ENCODE measurements around the gene MED10.

The MED10 gene

DNA sequence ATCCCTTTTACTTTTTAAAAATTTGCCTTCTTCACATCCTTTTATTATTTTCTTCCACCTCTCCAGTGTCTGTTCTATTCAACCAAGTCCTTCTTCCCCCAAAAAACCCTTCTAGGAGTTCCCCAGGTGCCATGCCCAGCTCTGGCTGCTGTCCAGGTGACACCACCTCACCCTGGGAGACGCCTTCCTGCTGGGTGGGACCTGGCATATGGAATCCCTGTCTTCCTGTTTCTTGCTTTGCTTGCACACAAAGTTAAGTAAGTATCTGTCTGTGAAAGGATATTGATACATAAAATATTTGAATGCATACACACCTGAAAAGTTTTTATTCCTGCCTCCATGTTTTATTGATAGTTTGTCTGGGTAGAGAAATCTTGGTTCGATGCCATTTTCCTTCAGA lies 23.1 kb upstream of the MED10 start (continued):
- TF ChIP-seq, protein P1, sequence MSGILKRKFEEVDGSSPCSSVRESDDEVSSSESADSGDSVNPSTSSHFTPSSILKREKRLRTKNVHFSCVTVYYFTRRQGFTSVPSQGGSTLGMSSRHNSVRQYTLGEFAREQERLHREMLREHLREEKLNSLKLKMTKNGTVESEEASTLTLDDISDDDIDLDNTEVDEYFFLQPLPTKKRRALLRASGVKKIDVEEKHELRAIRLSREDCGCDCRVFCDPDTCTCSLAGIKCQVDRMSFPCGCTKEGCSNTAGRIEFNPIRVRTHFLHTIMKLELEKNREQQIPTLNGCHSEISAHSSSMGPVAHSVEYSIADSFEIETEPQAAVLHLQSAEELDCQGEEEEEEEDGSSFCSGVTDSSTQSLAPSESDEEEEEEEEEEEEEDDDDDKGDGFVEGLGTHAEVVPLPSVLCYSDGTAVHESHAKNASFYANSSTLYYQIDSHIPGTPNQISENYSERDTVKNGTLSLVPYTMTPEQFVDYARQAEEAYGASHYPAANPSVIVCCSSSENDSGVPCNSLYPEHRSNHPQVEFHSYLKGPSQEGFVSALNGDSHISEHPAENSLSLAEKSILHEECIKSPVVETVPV (CRISPR knock-in tag; IDR thresholded peaks at IDR 0.05): no peak
- TF ChIP-seq SNAI2 (CRISPR knock-in tag; IDR thresholded peaks at IDR 0.05): no peak
- TF ChIP-seq ZNF8 (CRISPR knock-in tag; IDR thresholded peaks at IDR 0.05): no peak
- no peak for TF ChIP-seq PPARA (CRISPR knock-in tag; IDR thresholded peaks at IDR 0.05; ENCODE audit: borderline replicate concordance)
- TF ChIP-seq, protein P2, sequence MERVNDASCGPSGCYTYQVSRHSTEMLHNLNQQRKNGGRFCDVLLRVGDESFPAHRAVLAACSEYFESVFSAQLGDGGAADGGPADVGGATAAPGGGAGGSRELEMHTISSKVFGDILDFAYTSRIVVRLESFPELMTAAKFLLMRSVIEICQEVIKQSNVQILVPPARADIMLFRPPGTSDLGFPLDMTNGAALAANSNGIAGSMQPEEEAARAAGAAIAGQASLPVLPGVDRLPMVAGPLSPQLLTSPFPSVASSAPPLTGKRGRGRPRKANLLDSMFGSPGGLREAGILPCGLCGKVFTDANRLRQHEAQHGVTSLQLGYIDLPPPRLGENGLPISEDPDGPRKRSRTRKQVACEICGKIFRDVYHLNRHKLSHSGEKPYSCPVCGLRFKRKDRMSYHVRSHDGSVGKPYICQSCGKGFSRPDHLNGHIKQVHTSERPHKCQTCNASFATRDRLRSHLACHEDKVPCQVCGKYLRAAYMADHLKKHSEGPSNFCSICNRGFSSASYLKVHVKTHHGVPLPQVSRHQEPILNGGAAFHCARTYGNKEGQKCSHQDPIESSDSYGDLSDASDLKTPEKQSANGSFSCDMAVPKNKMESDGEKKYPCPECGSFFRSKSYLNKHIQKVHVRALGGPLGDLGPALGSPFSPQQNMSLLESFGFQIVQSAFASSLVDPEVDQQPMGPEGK (CRISPR knock-in tag; IDR thresholded peaks at IDR 0.05; ENCODE audit: borderline replicate concordance): no peak
- TF ChIP-seq OSR1 (CRISPR knock-in tag; IDR thresholded peaks at IDR 0.05): no peak
- TF ChIP-seq ISL1 (CRISPR knock-in tag; IDR thresholded peaks at IDR 0.05): no peak

DNA sequence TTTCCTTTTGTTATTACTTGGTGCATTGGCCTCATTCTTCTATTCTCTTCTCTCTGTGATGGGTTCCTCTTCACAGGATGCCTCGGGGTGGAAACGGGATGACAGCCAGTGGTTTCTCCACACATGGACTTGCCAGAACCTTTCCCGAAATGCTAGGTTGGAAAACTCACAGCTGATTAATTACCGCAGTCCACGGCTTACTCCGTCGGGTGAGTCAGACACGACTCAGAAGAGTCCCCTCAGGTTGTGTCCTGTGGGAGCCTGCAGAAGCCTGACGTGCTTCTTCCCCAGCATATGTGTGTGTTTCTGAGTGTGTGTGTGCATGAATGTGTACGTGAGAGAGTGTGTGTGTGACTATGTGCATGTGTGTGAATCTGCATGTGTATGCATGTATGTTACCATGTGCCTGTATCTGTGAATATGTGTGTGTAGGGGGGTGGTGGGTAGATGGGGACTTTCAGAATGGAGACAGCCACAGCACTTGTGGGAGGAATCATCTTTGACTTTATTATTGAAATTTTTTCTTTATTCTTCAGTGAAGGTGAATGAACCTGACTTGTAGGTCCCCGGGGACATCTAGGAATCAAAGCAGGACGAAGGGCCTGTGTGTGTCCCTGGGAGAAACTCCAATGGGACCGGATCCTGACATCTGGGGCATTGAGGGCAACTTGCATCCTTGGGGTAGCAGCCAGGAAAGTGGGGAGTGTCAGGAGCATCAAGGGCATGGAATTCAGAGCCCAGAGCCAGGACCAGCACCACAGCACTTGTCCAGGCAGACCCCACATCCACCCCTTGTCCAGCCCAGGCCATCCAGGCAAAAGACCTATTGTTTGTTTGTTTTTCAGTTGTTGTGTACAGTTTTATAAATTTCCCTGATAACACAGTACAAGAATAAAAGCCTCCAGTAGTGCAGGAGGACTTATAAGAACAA lies 21.9 kb upstream of the MED10 start:
- no peak for ATAC-seq
- no peak for TF ChIP-seq PPARA (CRISPR knock-in tag; IDR thresholded peaks at IDR 0.05; ENCODE audit: borderline replicate concordance)
- TF ChIP-seq RARB (CRISPR knock-in tag; IDR thresholded peaks at IDR 0.05): no peak
- TF ChIP-seq, protein P1 (CRISPR knock-in tag; IDR thresholded peaks at IDR 0.05): no peak
- TF ChIP-seq GLIS3 (CRISPR knock-in tag; IDR thresholded peaks at IDR 0.05): no peak
- TF ChIP-seq TCF4 (CRISPR knock-in tag; IDR thresholded peaks at IDR 0.05; ENCODE audit: borderline replicate concordance): no peak
- TF ChIP-seq OSR1 (CRISPR knock-in tag; IDR thresholded peaks at IDR 0.05): no peak
- no peak for TF ChIP-seq SNAI2 (CRISPR knock-in tag; IDR thresholded peaks at IDR 0.05)
- TF ChIP-seq, protein P2 (CRISPR knock-in tag; IDR thresholded peaks at IDR 0.05; ENCODE audit: borderline replicate concordance): no peak
- no peak for TF ChIP-seq ZFP3 (CRISPR knock-in tag; IDR thresholded peaks at IDR 0.05)
- no peak for TF ChIP-seq ESRRG (CRISPR knock-in tag; IDR thresholded peaks at IDR 0.05)
- no peak for TF ChIP-seq ARNTL (CRISPR knock-in tag; IDR thresholded peaks at IDR 0.05; ENCODE audit: borderline replicate concordance, low read depth)
- TF ChIP-seq, protein P3, sequence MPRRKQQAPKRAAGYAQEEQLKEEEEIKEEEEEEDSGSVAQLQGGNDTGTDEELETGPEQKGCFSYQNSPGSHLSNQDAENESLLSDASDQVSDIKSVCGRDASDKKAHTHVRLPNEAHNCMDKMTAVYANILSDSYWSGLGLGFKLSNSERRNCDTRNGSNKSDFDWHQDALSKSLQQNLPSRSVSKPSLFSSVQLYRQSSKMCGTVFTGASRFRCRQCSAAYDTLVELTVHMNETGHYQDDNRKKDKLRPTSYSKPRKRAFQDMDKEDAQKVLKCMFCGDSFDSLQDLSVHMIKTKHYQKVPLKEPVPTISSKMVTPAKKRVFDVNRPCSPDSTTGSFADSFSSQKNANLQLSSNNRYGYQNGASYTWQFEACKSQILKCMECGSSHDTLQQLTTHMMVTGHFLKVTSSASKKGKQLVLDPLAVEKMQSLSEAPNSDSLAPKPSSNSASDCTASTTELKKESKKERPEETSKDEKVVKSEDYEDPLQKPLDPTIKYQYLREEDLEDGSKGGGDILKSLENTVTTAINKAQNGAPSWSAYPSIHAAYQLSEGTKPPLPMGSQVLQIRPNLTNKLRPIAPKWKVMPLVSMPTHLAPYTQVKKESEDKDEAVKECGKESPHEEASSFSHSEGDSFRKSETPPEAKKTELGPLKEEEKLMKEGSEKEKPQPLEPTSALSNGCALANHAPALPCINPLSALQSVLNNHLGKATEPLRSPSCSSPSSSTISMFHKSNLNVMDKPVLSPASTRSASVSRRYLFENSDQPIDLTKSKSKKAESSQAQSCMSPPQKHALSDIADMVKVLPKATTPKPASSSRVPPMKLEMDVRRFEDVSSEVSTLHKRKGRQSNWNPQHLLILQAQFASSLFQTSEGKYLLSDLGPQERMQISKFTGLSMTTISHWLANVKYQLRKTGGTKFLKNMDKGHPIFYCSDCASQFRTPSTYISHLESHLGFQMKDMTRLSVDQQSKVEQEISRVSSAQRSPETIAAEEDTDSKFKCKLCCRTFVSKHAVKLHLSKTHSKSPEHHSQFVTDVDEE (CRISPR knock-in tag; IDR thresholded peaks at IDR 0.05): no peak
- no peak for TF ChIP-seq ZNF565 (CRISPR knock-in tag; conservative IDR thresholded peaks at IDR 0.05; ENCODE audit: low read depth)
- TF ChIP-seq ZNF70 (CRISPR knock-in tag; IDR thresholded peaks at IDR 0.05): no peak
- TF ChIP-seq, protein P4, sequence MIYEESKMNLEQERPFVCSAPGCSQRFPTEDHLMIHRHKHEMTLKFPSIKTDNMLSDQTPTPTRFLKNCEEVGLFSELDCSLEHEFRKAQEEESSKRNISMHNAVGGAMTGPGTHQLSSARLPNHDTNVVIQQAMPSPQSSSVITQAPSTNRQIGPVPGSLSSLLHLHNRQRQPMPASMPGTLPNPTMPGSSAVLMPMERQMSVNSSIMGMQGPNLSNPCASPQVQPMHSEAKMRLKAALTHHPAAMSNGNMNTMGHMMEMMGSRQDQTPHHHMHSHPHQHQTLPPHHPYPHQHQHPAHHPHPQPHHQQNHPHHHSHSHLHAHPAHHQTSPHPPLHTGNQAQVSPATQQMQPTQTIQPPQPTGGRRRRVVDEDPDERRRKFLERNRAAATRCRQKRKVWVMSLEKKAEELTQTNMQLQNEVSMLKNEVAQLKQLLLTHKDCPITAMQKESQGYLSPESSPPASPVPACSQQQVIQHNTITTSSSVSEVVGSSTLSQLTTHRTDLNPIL (CRISPR knock-in tag; IDR thresholded peaks at IDR 0.05; ENCODE audit: low read depth): no peak
- TF ChIP-seq TOX (CRISPR knock-in tag; IDR thresholded peaks at IDR 0.05; ENCODE audit: borderline replicate concordance): no peak
